GM23338 (cell line): ENCODE measurements around the gene DOP1A. TPM values are rescaled to one million over a fixed set of nuclear protein-coding genes. Genes with fewer than 3 reads are reported as not detected.

Experiments
- ATAC-seq: fragments of 200-7000 bp; cut with Tn5 transposase; 3 replicates; pipeline ENCODE4 v1.9.1; 2020
- DNase-seq: peaks from one replicate; pipeline ENCODE4 v3.0.0-alpha.2; 2015; ENCODE audit warnings: low spot score
- H2AFZ ChIP-seq: fragments of 200-600 bp; sonication (generic); 2 replicates; pipeline ENCODE4 v1.8.0; 2016; ENCODE audit warnings: antibody characterized with exemption, mild to moderate bottlenecking, moderate library complexity
- H3F3A ChIP-seq: fragments of 200-600 bp; sonication (generic); replicated peaks from 2 replicates; pipeline ENCODE4 v1.8.0; 2017; ENCODE audit warnings: antibody characterized with exemption, mixed run types, low read depth
- H3K27ac ChIP-seq: fragments of 200-600 bp; sonication (generic); 2 replicates; pipeline ENCODE4 v1.6.1; 2016; ENCODE audit warnings: low read depth
- H3K27me3 ChIP-seq: fragments of 200-600 bp; sonication (generic); 2 replicates; pipeline ENCODE4 v1.8.0; 2016; ENCODE audit warnings: mild to moderate bottlenecking, mixed run types, moderate library complexity; ENCODE audit not compliant: insufficient read depth
- H3K36me3 ChIP-seq: fragments of 200-600 bp; sonication (generic); 2 replicates; pipeline ENCODE4 v1.8.0; 2016; ENCODE audit warnings: mild to moderate bottlenecking; ENCODE audit not compliant: insufficient read depth
- H3K4me1 ChIP-seq: fragments of 200-600 bp; sonication (generic); 2 replicates; pipeline ENCODE4 v1.8.0; 2016; ENCODE audit warnings: mild to moderate bottlenecking, moderate library complexity; ENCODE audit not compliant: insufficient read depth
- H3K4me2 ChIP-seq: fragments of 200-600 bp; sonication (generic); 2 replicates; pipeline ENCODE4 v1.7.1; 2017; ENCODE audit warnings: mixed run types
- H3K4me3 ChIP-seq: fragments of 200-600 bp; sonication (generic); 2 replicates; pipeline ENCODE4 v1.6.1; 2016; ENCODE audit warnings: mixed run types
- H3K79me2 ChIP-seq: fragments of 200-600 bp; sonication (generic); replicated peaks from 2 replicates; pipeline ENCODE4 v1.8.0; 2017; ENCODE audit warnings: mild to moderate bottlenecking; ENCODE audit not compliant: insufficient read depth
- H3K9me2 ChIP-seq: fragments of 200-600 bp; sonication (generic); 2 replicates; pipeline ENCODE4 v1.8.0; 2017; ENCODE audit not compliant: insufficient read depth
- H4K20me1 ChIP-seq: fragments of 200-600 bp; sonication (generic); replicated peaks from 2 replicates; pipeline ENCODE4 v1.8.0; 2017; ENCODE audit warnings: mild to moderate bottlenecking; ENCODE audit not compliant: insufficient read depth
- H3K27ac Mint-ChIP-seq: 2 replicates; pipeline ENCODE4 v1.8.0; 2020; ENCODE audit warnings: inconsistent platforms, mild to moderate bottlenecking, moderate library complexity, mixed read lengths
- H3K27me3 Mint-ChIP-seq: 3 replicates; pipeline ENCODE4 v1.8.0; 2022; ENCODE audit warnings: low read depth, mild to moderate bottlenecking, moderate library complexity, mixed read lengths, inconsistent platforms; ENCODE audit not compliant: insufficient read depth, poor library complexity
- H3K36me3 Mint-ChIP-seq: 3 replicates; pipeline ENCODE4 v1.8.0; 2021; ENCODE audit warnings: low read depth, mild to moderate bottlenecking, inconsistent platforms, moderate library complexity, mixed read lengths
- H3K4me1 Mint-ChIP-seq: 3 replicates; pipeline ENCODE4 v1.8.0; 2020; ENCODE audit warnings: mild to moderate bottlenecking, inconsistent platforms, mixed read lengths
- H3K4me3 Mint-ChIP-seq: 3 replicates; pipeline ENCODE4 v1.8.0; 2021; ENCODE audit warnings: moderate library complexity, mild to moderate bottlenecking, inconsistent platforms, mixed read lengths
- H3K9me3 Mint-ChIP-seq: 3 replicates; pipeline ENCODE4 v1.8.0; 2020; ENCODE audit warnings: moderate library complexity, mild to moderate bottlenecking, inconsistent platforms, mixed read lengths
- CREB1 ChIP-seq: fragments of 250-450 bp; sonication (Bioruptor Pico); IDR thresholded peaks from 2 replicates; pipeline ENCODE4 v1.5.0; 2020; ENCODE audit warnings: low read depth, mild to moderate bottlenecking, moderate library complexity
- ETS1 ChIP-seq: IDR thresholded peaks from 2 replicates; pipeline ENCODE4 v1.6.1; 2016; ENCODE audit warnings: antibody characterized with exemption
- EZH2phosphoT487 ChIP-seq: fragments of 200-600 bp; sonication (generic); IDR thresholded peaks from one replicate; pipeline ENCODE4 v1.8.1; 2018; ENCODE audit warnings: antibody characterized with exemption; ENCODE audit not compliant: unreplicated experiment
- JUNB ChIP-seq: IDR thresholded peaks from one replicate; pipeline ENCODE4 v1.6.1; 2016; ENCODE audit warnings: antibody characterized with exemption; ENCODE audit not compliant: unreplicated experiment
- POLR2AphosphoS5 ChIP-seq: IDR thresholded peaks from 2 replicates; pipeline ENCODE4 v1.6.1; 2016; ENCODE audit warnings: antibody characterized with exemption, low read depth
- polyA plus RNA-seq: library from polyadenylated mRNA; unstranded; fragments of >200 nt; fragmentation: Nextera tagmentation; extraction: Ambion mirVana; gene quantifications from 2 replicates; pipeline ENCODE4 v1.2.1, GENCODE V29; 2016
- total RNA-seq: library from RNA; depleted of rRNA; stranded (reverse); fragments of >200 nt; shearing (Covaris generic); gene quantifications from 2 replicates; pipeline ENCODE4 v1.2.3, GENCODE V29; 2014
- TF ChIP-seq, protein P1 (sequence below): IDR thresholded peaks from one replicate; pipeline ENCODE4 v1.6.1; 2018; ENCODE audit warnings: antibody characterized with exemption; ENCODE audit not compliant: unreplicated experiment
- TF ChIP-seq, protein P2 (sequence below), 2 experiments: fragments of 200-600 bp in 1 of 2; sonication (generic) in 1 of 2; conservative IDR thresholded peaks; 2 replicates each; pipeline versions ENCODE4 v1.5.1 to v1.6.1; 2016 to 2017; ENCODE audit warnings: antibody characterized with exemption in 2 of 2, low read depth in 2 of 2, mild to moderate bottlenecking in 2 of 2, moderate library complexity in 1 of 2

Gene DOP1A
- total and polyA plus RNA-seq, 2 experiments from 2014 or later, result 3.9 to 18.6 TPM

- TF ChIP-seq ETS1 (no peak), JUNB (no peak), POLR2AphosphoS5 (no peak)
- TF ChIP-seq, protein P1, sequence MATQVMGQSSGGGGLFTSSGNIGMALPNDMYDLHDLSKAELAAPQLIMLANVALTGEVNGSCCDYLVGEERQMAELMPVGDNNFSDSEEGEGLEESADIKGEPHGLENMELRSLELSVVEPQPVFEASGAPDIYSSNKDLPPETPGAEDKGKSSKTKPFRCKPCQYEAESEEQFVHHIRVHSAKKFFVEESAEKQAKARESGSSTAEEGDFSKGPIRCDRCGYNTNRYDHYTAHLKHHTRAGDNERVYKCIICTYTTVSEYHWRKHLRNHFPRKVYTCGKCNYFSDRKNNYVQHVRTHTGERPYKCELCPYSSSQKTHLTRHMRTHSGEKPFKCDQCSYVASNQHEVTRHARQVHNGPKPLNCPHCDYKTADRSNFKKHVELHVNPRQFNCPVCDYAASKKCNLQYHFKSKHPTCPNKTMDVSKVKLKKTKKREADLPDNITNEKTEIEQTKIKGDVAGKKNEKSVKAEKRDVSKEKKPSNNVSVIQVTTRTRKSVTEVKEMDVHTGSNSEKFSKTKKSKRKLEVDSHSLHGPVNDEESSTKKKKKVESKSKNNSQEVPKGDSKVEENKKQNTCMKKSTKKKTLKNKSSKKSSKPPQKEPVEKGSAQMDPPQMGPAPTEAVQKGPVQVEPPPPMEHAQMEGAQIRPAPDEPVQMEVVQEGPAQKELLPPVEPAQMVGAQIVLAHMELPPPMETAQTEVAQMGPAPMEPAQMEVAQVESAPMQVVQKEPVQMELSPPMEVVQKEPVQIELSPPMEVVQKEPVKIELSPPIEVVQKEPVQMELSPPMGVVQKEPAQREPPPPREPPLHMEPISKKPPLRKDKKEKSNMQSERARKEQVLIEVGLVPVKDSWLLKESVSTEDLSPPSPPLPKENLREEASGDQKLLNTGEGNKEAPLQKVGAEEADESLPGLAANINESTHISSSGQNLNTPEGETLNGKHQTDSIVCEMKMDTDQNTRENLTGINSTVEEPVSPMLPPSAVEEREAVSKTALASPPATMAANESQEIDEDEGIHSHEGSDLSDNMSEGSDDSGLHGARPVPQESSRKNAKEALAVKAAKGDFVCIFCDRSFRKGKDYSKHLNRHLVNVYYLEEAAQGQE, result no peak
- TF ChIP-seq, protein P2, sequence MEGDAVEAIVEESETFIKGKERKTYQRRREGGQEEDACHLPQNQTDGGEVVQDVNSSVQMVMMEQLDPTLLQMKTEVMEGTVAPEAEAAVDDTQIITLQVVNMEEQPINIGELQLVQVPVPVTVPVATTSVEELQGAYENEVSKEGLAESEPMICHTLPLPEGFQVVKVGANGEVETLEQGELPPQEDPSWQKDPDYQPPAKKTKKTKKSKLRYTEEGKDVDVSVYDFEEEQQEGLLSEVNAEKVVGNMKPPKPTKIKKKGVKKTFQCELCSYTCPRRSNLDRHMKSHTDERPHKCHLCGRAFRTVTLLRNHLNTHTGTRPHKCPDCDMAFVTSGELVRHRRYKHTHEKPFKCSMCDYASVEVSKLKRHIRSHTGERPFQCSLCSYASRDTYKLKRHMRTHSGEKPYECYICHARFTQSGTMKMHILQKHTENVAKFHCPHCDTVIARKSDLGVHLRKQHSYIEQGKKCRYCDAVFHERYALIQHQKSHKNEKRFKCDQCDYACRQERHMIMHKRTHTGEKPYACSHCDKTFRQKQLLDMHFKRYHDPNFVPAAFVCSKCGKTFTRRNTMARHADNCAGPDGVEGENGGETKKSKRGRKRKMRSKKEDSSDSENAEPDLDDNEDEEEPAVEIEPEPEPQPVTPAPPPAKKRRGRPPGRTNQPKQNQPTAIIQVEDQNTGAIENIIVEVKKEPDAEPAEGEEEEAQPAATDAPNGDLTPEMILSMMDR (conservative IDR thresholded peaks at IDR 0.05; ENCODE audit: low read depth in 2 of 2), result no peak
These were observed 132.4 kb downstream of the DOP1A start (continued) for GRCh38 chr6:83199863-83200225.

- TF ChIP-seq ETS1, result no peak
- TF ChIP-seq, protein P1, result no peak
- TF ChIP-seq EZH2phosphoT487, result no peak
- no peak for TF ChIP-seq CREB1 (CRISPR knock-in tag)
- Histone ChIP-seq H3K4me3 (no peak overlapping the region), H3K4me1 (no peaks in the 10 kb centered on the region), H3K79me2 (no peaks in the 10 kb centered on the region), H4K20me1 (no peaks in the 10 kb centered on the region), H3K27ac (no peak overlapping the region), H3K36me3 (no peaks in the 10 kb centered on the region), H3K27me3 (no peaks in the 10 kb centered on the region), H2AFZ (no peak overlapping the region), H3F3A (no peaks in the 10 kb centered on the region), H3K4me2 (no peak overlapping the region), H3K9me2 (no peaks in the 10 kb centered on the region)
- ATAC-seq, result no peak
- Mint-ChIP-seq H3K27me3 (peaks cover 2% of the 10 kb centered on the region), H3K9me3 (no peaks in the 10 kb centered on the region), H3K27ac (no peak overlapping the region), H3K36me3 (no peaks in the 10 kb centered on the region; the same call in 2 of the 3 replicates), H3K4me1 (no peaks in the 10 kb centered on the region), H3K4me3 (no peak overlapping the region)
- DNase-seq, result no peak
These were observed 134.6 kb downstream of the DOP1A start for GRCh38 chr6:83202031-83202430.
